Measurements from ENCODE around the gene GSDME.

GSDME gene

DNA sequence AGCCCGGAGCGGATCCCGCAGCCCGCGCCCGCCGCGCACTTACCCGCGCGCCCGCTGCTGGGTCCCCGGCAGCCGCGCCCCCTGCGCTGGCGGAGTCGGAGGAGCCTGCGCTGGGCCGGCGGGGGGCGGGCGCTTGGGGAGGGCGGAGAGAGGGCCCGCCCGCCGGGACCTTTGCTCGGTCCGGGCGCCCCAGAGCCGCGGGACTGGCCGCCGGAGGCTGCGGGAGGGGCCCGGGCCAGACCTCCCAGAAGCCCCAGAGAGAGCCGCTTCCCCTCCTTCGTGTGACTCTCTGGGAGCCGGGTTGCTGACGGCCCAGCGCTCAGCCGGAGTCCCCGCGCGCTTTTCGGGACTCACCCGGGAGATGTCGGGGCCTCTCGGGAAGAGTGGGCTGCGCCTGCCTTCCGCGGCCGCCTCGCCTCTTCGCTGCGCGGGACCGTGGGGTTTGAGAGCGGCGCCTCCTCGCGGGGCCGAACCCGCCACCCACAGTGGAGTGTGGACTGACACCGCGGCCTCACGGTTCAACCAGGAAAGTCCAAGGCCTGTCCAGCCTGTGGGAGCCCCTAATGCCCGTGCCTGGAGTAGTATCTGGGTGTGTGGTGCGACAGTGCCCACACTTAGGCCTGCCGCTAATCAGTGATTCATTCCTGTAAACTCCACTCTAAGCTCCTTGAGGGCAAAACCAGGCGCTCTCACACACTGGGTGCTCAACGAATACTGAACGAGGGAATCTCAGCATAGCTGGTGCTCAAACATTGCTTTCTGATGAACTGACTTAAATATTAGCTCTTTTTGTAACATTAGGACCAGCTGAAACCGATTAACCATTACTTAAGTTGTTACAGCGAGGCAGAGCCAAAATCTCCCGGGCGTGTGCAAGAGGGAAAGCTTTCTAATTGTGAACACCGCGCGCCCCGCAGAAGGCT lies at the start of gene GSDME:
Gene GSDME, minus strand, starts transcription at position 112 of the 923 bp plus-strand sequence. CDS start 7,690 bp downstream, outside the sequence.
- peaks cover 47% of the 10 kb centered on the region for H3K27me3 ChIP-seq (ENCODE audit: insufficient read depth, insufficient read length)
- H3K9ac ChIP-seq (ENCODE audit: insufficient read length, low read depth): peak within 1 kb of the TSS; percentile 89
- peak; percentile 15 for DNase-seq (ENCODE audit: low read depth, low spot score)
- H3K36me3 ChIP-seq (ENCODE audit: insufficient read depth, insufficient read length, low read length): no peaks in the 10 kb centered on the region
- TF ChIP-seq ZNF274 (IDR thresholded peaks at IDR 0.05; ENCODE audit: low read depth, low read length) (no peak), YY1 (IDR thresholded peaks at IDR 0.05; ENCODE audit: insufficient read depth, insufficient read length) (no peak), SUZ12 (IDR thresholded peaks at IDR 0.05; ENCODE audit: extremely low read depth, insufficient read depth, insufficient read length) (no peak)
- H3K4me1 ChIP-seq (ENCODE audit: insufficient read depth, insufficient read length): no peaks in the 10 kb centered on the region
- H3K4me3 ChIP-seq (ENCODE audit: insufficient read length, low read depth): peak within 1 kb of the TSS; percentile 79
- peaks cover 10% of the 10 kb centered on the region; the same call in 1 of the 2 replicates for H3K9me3 ChIP-seq (ENCODE audit: insufficient read depth, low read length)

DNA sequence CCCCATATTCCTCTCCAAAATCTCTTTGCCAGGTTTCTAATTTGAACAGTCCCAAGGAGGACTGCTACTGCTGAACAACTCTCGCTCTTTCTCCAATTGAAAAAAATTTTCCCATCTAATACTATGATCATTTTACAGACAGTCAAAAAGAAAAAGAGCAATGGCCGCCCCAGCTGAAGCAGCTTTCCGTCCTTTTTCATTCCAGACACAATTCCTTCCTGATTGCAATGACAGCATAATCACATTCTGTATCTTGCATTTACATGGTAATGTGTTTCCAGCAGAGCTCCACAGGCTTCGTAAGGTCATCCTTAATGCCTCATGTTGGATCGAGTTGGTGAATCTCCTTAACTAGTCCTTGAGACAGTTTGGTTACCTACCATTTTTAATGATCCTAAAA lies 45.0 kb upstream of the GSDME start:
- Histone ChIP-seq H3K27me3 (ENCODE audit: insufficient read depth, insufficient read length) (no peaks in the 10 kb centered on the region), H3K9me3 (ENCODE audit: insufficient read depth, low read length) (no peaks in the 10 kb centered on the region), H3K4me3 (ENCODE audit: insufficient read length, low read depth) (no peak overlapping the region), H3K36me3 (ENCODE audit: insufficient read depth, insufficient read length, low read length) (peaks cover 41% of the 10 kb centered on the region), H3K9ac (ENCODE audit: insufficient read length, low read depth) (no peak overlapping the region), H3K4me1 (ENCODE audit: insufficient read depth, insufficient read length) (peaks cover 2% of the 10 kb centered on the region)
- DNase-seq (ENCODE audit: low read depth, low spot score): no peak
- TF ChIP-seq YY1 (IDR thresholded peaks at IDR 0.05; ENCODE audit: insufficient read depth, insufficient read length) (no peak), ZNF274 (IDR thresholded peaks at IDR 0.05; ENCODE audit: low read depth, low read length) (no peak), SUZ12 (IDR thresholded peaks at IDR 0.05; ENCODE audit: extremely low read depth, insufficient read depth, insufficient read length) (no peak)

DNA sequence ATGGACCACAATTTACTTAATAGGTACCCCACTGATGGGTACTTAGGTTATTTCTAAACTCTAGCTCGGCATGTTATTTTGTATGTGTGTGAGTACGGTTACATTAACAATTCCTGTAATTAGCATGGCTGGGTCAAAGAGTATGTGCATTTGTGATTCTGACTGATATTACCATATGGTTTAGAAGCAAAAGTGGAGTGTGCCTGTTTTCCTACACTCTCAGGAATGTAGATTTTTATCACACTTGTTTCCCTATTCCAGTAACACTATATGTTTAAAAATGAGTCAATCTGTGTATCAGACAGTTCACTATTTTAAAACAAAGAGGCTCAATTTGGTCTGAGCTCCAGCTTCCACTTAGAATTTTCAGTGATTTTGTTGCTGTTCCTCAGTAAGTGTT lies 44.6 kb upstream of the GSDME start:
- peaks cover 41% of the 10 kb centered on the region for H3K36me3 ChIP-seq (ENCODE audit: insufficient read depth, insufficient read length, low read length)

DNA sequence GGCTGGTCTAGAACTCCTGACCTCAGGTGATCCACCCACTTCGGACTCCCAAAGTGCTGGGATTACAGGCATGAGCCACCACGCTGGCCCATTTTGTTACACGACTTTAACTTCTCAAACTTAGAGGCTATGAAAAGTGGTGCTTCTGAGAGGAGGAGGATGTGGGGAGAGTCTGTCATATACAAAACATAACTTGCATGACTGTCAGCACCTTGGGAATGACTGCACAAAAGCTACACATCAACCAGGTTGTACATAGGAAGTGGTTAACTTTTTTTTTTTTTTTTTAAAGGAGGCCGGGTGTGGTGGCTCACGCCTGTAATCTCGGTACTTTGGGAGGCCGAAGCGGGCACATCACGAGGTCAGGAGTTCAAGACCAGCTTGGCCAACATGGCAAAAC lies 43.4 kb upstream of the GSDME start:
- H3K9me3 ChIP-seq (ENCODE audit: insufficient read depth, low read length): no peaks in the 10 kb centered on the region
- H3K4me3 ChIP-seq (ENCODE audit: insufficient read length, low read depth): no peak overlapping the region
- H3K27me3 ChIP-seq (ENCODE audit: insufficient read depth, insufficient read length): no peaks in the 10 kb centered on the region
- TF ChIP-seq YY1 (IDR thresholded peaks at IDR 0.05; ENCODE audit: insufficient read depth, insufficient read length) (no peak), ZNF274 (IDR thresholded peaks at IDR 0.05; ENCODE audit: low read depth, low read length) (no peak), SUZ12 (IDR thresholded peaks at IDR 0.05; ENCODE audit: extremely low read depth, insufficient read depth, insufficient read length) (no peak)
- no peak overlapping the region for H3K9ac ChIP-seq (ENCODE audit: insufficient read length, low read depth)
- H3K36me3 ChIP-seq (ENCODE audit: insufficient read depth, insufficient read length, low read length): peaks cover 38% of the 10 kb centered on the region
- H3K4me1 ChIP-seq (ENCODE audit: insufficient read depth, insufficient read length): peaks cover 2% of the 10 kb centered on the region
- DNase-seq (ENCODE audit: low read depth, low spot score): no peak

More for the DNA sequence above, 44.6 kb upstream of the GSDME start:
- Histone ChIP-seq H3K27me3 (ENCODE audit: insufficient read depth, insufficient read length) (no peaks in the 10 kb centered on the region), H3K9me3 (ENCODE audit: insufficient read depth, low read length) (no peaks in the 10 kb centered on the region), H3K4me1 (ENCODE audit: insufficient read depth, insufficient read length) (peaks cover 2% of the 10 kb centered on the region), H3K4me3 (ENCODE audit: insufficient read length, low read depth) (no peak overlapping the region), H3K9ac (ENCODE audit: insufficient read length, low read depth) (no peak overlapping the region)
- no peak for TF ChIP-seq ZNF274 (IDR thresholded peaks at IDR 0.05; ENCODE audit: low read depth, low read length)
- no peak for TF ChIP-seq YY1 (IDR thresholded peaks at IDR 0.05; ENCODE audit: insufficient read depth, insufficient read length)
- no peak for TF ChIP-seq SUZ12 (IDR thresholded peaks at IDR 0.05; ENCODE audit: extremely low read depth, insufficient read depth, insufficient read length)
- DNase-seq (ENCODE audit: low read depth, low spot score): no peak

DNA sequence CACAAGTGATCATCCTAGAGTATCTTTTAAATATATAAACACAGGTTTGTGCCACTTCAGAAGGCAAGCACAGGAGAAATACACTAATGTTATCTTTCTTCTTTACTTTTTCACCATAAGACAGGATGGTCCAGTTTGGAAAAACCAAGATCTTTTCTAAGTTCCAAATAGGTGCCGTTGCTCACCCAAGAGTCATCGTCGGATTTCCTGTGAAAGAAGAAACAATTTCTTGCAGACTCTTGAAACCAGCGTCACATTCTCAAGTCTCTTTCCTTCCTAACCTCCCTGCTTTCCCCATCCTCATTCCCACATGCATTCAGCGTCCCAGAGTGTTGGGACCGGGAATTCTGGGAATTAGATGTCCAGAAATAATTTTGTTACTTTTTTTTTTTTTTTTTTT lies 42.8 kb upstream of the GSDME start:
- H3K4me3 ChIP-seq (ENCODE audit: insufficient read length, low read depth): no peak overlapping the region
- H3K9me3 ChIP-seq (ENCODE audit: insufficient read depth, low read length): no peaks in the 10 kb centered on the region
- no peaks in the 10 kb centered on the region for H3K27me3 ChIP-seq (ENCODE audit: insufficient read depth, insufficient read length)
- peaks cover 2% of the 10 kb centered on the region for H3K4me1 ChIP-seq (ENCODE audit: insufficient read depth, insufficient read length)
- no peak overlapping the region for H3K9ac ChIP-seq (ENCODE audit: insufficient read length, low read depth)
- TF ChIP-seq YY1 (IDR thresholded peaks at IDR 0.05; ENCODE audit: insufficient read depth, insufficient read length) (no peak), SUZ12 (IDR thresholded peaks at IDR 0.05; ENCODE audit: extremely low read depth, insufficient read depth, insufficient read length) (no peak), ZNF274 (IDR thresholded peaks at IDR 0.05; ENCODE audit: low read depth, low read length) (no peak)
- DNase-seq (ENCODE audit: low read depth, low spot score): no peak
- H3K36me3 ChIP-seq (ENCODE audit: insufficient read depth, insufficient read length, low read length): peaks cover 38% of the 10 kb centered on the region

DNA sequence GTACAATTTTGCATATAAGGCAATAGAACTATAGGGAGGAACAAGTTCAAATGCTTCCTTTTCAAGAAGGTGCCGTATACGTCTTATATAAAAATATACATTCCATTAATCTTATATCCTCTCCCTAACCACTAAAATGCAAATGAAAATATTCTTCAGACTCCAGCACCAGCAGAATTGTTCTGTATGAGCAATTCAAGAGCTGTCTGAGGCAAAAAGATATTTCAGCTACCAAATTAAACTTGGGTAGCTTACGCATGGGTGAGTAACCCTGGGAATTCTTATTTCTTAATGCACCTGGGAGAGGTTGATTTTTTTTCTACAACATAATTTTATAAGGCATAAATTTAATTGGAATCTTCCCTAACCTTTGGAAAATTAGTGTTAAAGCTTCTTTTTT lies 42.2 kb upstream of the GSDME start:
- Histone ChIP-seq H3K27me3 (ENCODE audit: insufficient read depth, insufficient read length) (no peaks in the 10 kb centered on the region), H3K9me3 (ENCODE audit: insufficient read depth, low read length) (no peaks in the 10 kb centered on the region), H3K36me3 (ENCODE audit: insufficient read depth, insufficient read length, low read length) (peaks cover 38% of the 10 kb centered on the region), H3K9ac (ENCODE audit: insufficient read length, low read depth) (no peak overlapping the region), H3K4me3 (ENCODE audit: insufficient read length, low read depth) (no peak overlapping the region), H3K4me1 (ENCODE audit: insufficient read depth, insufficient read length) (peaks cover 2% of the 10 kb centered on the region)
- TF ChIP-seq ZNF274 (IDR thresholded peaks at IDR 0.05; ENCODE audit: low read depth, low read length) (no peak), SUZ12 (IDR thresholded peaks at IDR 0.05; ENCODE audit: extremely low read depth, insufficient read depth, insufficient read length) (no peak), YY1 (IDR thresholded peaks at IDR 0.05; ENCODE audit: insufficient read depth, insufficient read length) (no peak)
- no peak for DNase-seq (ENCODE audit: low read depth, low spot score)

DNA sequence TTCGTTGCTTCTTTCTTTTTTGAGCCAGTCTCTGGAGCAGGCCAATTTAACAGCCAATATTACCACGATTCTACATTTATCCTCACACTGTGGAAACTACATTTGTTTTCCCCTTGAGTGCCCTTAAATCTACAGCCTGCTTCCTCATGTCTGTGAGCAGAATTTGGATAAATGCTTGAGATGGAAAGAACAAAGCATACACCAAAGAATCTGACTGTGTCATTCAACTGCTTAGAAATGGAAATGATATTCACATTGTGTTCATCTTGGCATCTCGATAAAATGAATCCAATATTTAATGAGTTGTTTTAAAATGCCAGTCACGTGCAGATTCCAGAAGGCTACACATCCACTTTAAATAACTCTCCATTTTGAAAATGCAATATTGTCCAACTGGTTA lies 41.0 kb upstream of the GSDME start:
- Histone ChIP-seq H3K9ac (ENCODE audit: insufficient read length, low read depth) (no peak overlapping the region), H3K9me3 (ENCODE audit: insufficient read depth, low read length) (no peaks in the 10 kb centered on the region), H3K36me3 (ENCODE audit: insufficient read depth, insufficient read length, low read length) (peaks cover 30% of the 10 kb centered on the region), H3K4me1 (ENCODE audit: insufficient read depth, insufficient read length) (no peaks in the 10 kb centered on the region), H3K4me3 (ENCODE audit: insufficient read length, low read depth) (no peak overlapping the region), H3K27me3 (ENCODE audit: insufficient read depth, insufficient read length) (no peaks in the 10 kb centered on the region)
- TF ChIP-seq ZNF274 (IDR thresholded peaks at IDR 0.05; ENCODE audit: low read depth, low read length) (no peak), SUZ12 (IDR thresholded peaks at IDR 0.05; ENCODE audit: extremely low read depth, insufficient read depth, insufficient read length) (no peak), YY1 (IDR thresholded peaks at IDR 0.05; ENCODE audit: insufficient read depth, insufficient read length) (no peak)
- DNase-seq (ENCODE audit: low read depth, low spot score): no peak
